Suprapubic skin (tissue), 3 donors: ENCODE data around the gene GTF3C6.

Source experiments
- POLR2AphosphoS5 ChIP-seq, 3 donors: sonication (generic); formaldehyde crosslinking; IDR thresholded peaks; one replicate each; pipeline ENCODE4 v1.6.1; 2017; ENCODE audit warnings: antibody characterized with exemption in 3 of 3
- TF ChIP-seq, protein P1 (sequence below), 2 donors: fragments of 200-600 bp in 1 of 2; fragments of 450-650 bp in 1 of 2; sonication (generic) in 1 of 2; IDR thresholded peaks; one replicate each; pipeline ENCODE4 v1.5.1; 2016 to 2019; ENCODE audit warnings: antibody characterized with exemption in 2 of 2, mild to moderate bottlenecking in 1 of 2, moderate library complexity in 1 of 2

- TF ChIP-seq, protein P1, sequence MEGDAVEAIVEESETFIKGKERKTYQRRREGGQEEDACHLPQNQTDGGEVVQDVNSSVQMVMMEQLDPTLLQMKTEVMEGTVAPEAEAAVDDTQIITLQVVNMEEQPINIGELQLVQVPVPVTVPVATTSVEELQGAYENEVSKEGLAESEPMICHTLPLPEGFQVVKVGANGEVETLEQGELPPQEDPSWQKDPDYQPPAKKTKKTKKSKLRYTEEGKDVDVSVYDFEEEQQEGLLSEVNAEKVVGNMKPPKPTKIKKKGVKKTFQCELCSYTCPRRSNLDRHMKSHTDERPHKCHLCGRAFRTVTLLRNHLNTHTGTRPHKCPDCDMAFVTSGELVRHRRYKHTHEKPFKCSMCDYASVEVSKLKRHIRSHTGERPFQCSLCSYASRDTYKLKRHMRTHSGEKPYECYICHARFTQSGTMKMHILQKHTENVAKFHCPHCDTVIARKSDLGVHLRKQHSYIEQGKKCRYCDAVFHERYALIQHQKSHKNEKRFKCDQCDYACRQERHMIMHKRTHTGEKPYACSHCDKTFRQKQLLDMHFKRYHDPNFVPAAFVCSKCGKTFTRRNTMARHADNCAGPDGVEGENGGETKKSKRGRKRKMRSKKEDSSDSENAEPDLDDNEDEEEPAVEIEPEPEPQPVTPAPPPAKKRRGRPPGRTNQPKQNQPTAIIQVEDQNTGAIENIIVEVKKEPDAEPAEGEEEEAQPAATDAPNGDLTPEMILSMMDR (IDR thresholded peaks at IDR 0.05): no peak
- TF ChIP-seq POLR2AphosphoS5 (IDR thresholded peaks at IDR 0.05): no peak
Observed at GRCh38 chr6:110933912-110934311, 24.6 kb upstream of the GTF3C6 start.
